ENCODE results near the gene VSTM2B.

The VSTM2B gene

GRCh38 chr19:29497686-29498436 lies 27.9 kb upstream of the VSTM2B start:
- no peak for DNase-seq

GRCh38 chr19:29499261-29499920 lies 26.4 kb upstream of the VSTM2B start:
- no peak for DNase-seq

GRCh38 chr19:29499921-29500590 lies 25.7 kb upstream of the VSTM2B start:
- no peak for DNase-seq

- DNase-seq: no peak
Observed at GRCh38 chr19:29501816-29502580, 23.8 kb upstream of the VSTM2B start.

- DNase-seq: no peak
Observed at GRCh38 chr19:29502581-29502850, 23.3 kb upstream of the VSTM2B start.

- no peak for DNase-seq
Observed at GRCh38 chr19:29503140-29503758, 22.5 kb upstream of the VSTM2B start.

GRCh38 chr19:29503785-29504184 lies 22.0 kb upstream of the VSTM2B start:
- no peak for DNase-seq

GRCh38 chr19:29504454-29504853 lies 21.3 kb upstream of the VSTM2B start:
- DNase-seq: no peak

GRCh38 chr19:29505097-29505824 lies 20.5 kb upstream of the VSTM2B start:
- DNase-seq: no peak

GRCh38 chr19:29506619-29506911 lies 19.2 kb upstream of the VSTM2B start:
- no peak for DNase-seq

GRCh38 chr19:29507081-29507860 lies 18.5 kb upstream of the VSTM2B start:
- DNase-seq: no peak

- no peak for DNase-seq
Observed at GRCh38 chr19:29508181-29508580, 17.6 kb upstream of the VSTM2B start.

GRCh38 chr19:29509456-29509855 lies 16.3 kb upstream of the VSTM2B start:
- no peak for DNase-seq

GRCh38 chr19:29510701-29511265 lies 15.0 kb upstream of the VSTM2B start:
- no peak for DNase-seq

- DNase-seq: no peak
Observed at GRCh38 chr19:29511768-29512167, 14.0 kb upstream of the VSTM2B start.

GRCh38 chr19:29512748-29513147 lies 13.0 kb upstream of the VSTM2B start:
- DNase-seq: no peak

GRCh38 chr19:29514525-29515232 lies 11.1 kb upstream of the VSTM2B start:
- DNase-seq: no peak

- no peak for DNase-seq
Observed at GRCh38 chr19:29515233-29515619, 10.6 kb upstream of the VSTM2B start.

GRCh38 chr19:29515706-29516357 lies 10.0 kb upstream of the VSTM2B start:
- DNase-seq: no peak

- no peak for DNase-seq
Observed at GRCh38 chr19:29516358-29516725, 9.5 kb upstream of the VSTM2B start.
